HL-60 (cell line): Measurements from ENCODE around the gene KANSL3.

Source experiments
- DNase-seq, 2 experiments: peaks; one replicate each; pipeline ENCODE4 v3.0.0-alpha.2; 2010 to 2020; ENCODE audit warnings: low read depth in 1 of 2, low spot score in 1 of 2
- H3K27ac ChIP-seq: fragments of 250-450 bp; sonication (Bioruptor Pico); replicated peaks from 2 replicates; pipeline ENCODE4 v1.5.1; 2020; ENCODE audit warnings: mild to moderate bottlenecking, moderate library complexity
- H3K27me3 ChIP-seq: fragments of 250-450 bp; sonication (Bioruptor Pico); 2 replicates; pipeline ENCODE4 v1.5.1; 2021; ENCODE audit warnings: mild to moderate bottlenecking, moderate library complexity; ENCODE audit not compliant: insufficient read depth, poor library complexity, severe bottlenecking
- H3K4me3 ChIP-seq: replicated peaks from 2 replicates; pipeline ENCODE4 v1.5.1; 2011; ENCODE audit warnings: mild to moderate bottlenecking, control low read depth, low read length; ENCODE audit not compliant: insufficient read depth
- CTCF ChIP-seq: IDR thresholded peaks from one replicate; pipeline ENCODE4 v1.5.1; 2011; ENCODE audit warnings: low read length, control low read depth, inconsistent platforms; ENCODE audit not compliant: insufficient read depth
- GABPA ChIP-seq: IDR thresholded peaks from 2 replicates; pipeline ENCODE4 v1.6.1; 2012; ENCODE audit warnings: low read depth
- POLR2AphosphoS5 ChIP-seq: IDR thresholded peaks from 2 replicates; pipeline ENCODE4 v1.6.1; 2012; ENCODE audit warnings: low read depth
- REST ChIP-seq: IDR thresholded peaks from 2 replicates; pipeline ENCODE4 v1.6.1; 2012; ENCODE audit warnings: low read depth; ENCODE audit not compliant: insufficient replicate concordance
- SPI1 ChIP-seq: IDR thresholded peaks from 2 replicates; pipeline ENCODE4 v1.6.1; 2012; ENCODE audit warnings: low read depth, mild to moderate bottlenecking, borderline replicate concordance

The KANSL3 gene

GRCh38 chr2:96651793-96652192 lies 13.7 kb upstream of the KANSL3 start:
- no peak for DNase-seq
- no peak overlapping the region for H3K27ac ChIP-seq
- TF ChIP-seq GABPA (no peak), CTCF (no peak), POLR2AphosphoS5 (no peak), SPI1 (no peak), REST (no peak)
- no peak overlapping the region for H3K4me3 ChIP-seq
- no peaks in the 10 kb centered on the region for H3K27me3 ChIP-seq

- TF ChIP-seq SPI1: no peak
- TF ChIP-seq REST: no peak
- TF ChIP-seq POLR2AphosphoS5: no peak
- TF ChIP-seq CTCF: no peak
- TF ChIP-seq GABPA: no peak
- H3K27ac ChIP-seq: no peak overlapping the region
These were observed 11.2 kb upstream of the KANSL3 start for GRCh38 chr2:96649342-96649741.

DNA sequence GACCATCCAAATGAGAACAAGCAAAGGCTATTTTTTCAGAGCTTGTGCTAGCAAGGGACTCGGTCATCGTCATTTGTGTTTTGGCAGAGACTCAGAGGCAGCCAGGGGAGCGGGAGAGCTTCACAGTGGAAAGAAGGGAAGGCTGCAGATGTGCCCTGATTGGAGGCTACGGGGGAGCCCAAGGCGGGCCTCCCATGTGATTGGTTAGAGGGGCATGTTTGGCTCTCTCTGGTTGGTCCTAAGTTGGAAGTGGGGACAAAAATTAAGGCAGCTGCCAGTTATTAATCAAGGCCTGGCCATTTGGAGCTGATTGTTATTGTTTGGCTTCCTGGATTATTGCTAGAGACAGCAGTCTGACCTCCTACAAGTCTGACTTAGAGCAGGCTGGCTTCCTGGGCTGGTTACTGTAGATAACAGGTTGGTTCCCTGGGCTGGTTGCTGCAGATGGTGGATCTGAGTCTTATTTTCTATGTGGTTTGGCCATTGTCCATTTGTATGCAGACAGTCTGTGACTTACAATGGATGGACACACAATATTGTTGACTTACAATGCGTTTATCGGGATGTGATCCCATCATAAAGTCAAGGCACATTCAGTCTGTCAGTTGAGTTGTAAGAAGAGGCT lies 10.3 kb upstream of the KANSL3 start:
- Histone ChIP-seq H3K27ac (no peak overlapping the region), H3K4me3 (no peak overlapping the region), H3K27me3 (no peaks in the 10 kb centered on the region)
- DNase-seq: no peak
- TF ChIP-seq REST: no peak
- no peak for TF ChIP-seq GABPA
- TF ChIP-seq POLR2AphosphoS5: no peak
- no peak for TF ChIP-seq CTCF
- no peak for TF ChIP-seq SPI1

More at GRCh38 chr2:96649342-96649741, 11.2 kb upstream of the KANSL3 start:
- H3K4me3 ChIP-seq: no peak overlapping the region
- no peaks in the 10 kb centered on the region for H3K27me3 ChIP-seq
- DNase-seq: no peak
